H1 (cell line): ENCODE results near the gene SCD. TPM values are rescaled to one million over a fixed set of nuclear protein-coding genes. Genes with fewer than 3 reads are reported as not detected.

ENCODE experiments used
- CTCF ChIA-PET: fragments of 300-600 bp; sonication (Branson Sonifier 250); formaldehyde crosslinking; loops from one replicate; lab custom pipeline; 2021; ENCODE audit not compliant: partially characterized antibody; lab: Charles Lee
- POLR2A ChIA-PET: fragments of 300-600 bp; sonication (Branson Sonifier 250); formaldehyde crosslinking; loops from one replicate; lab custom pipeline; 2021; ENCODE audit warnings: inconsistent platforms; ENCODE audit not compliant: partially characterized antibody; lab: Charles Lee
- DNase-seq, 2 experiments: peaks; one replicate each; pipeline versions ENCODE4 v3.0.0 to v3.0.0-alpha.2; 2010 to 2022; ENCODE audit warnings: low spot score in 2 of 2, low read depth in 1 of 2, mixed read lengths in 1 of 2
- FAIRE-seq: peaks from 2 replicates; lab custom pipeline; 2011; peaks lifted over from hg19 to GRCh38; lab: Jason Lieb, UNC
- H2AFZ ChIP-seq: 2 replicates; pipeline ENCODE4 v1.8.1; 2012; ENCODE audit warnings: low read length, inconsistent platforms
- H2AK5ac ChIP-seq: 2 replicates; pipeline ENCODE4 v1.6.1; 2013; ENCODE audit warnings: low read depth, low read length
- H2BK120ac ChIP-seq: replicated peaks from 2 replicates; pipeline ENCODE3; 2013; ENCODE audit warnings: low read depth, low read length, inconsistent platforms
- H2BK12ac ChIP-seq: 2 replicates; pipeline ENCODE4 v1.6.1; 2013; ENCODE audit warnings: low read depth, low read length
- H2BK15ac ChIP-seq: 2 replicates; pipeline ENCODE4 v1.6.1; 2013; ENCODE audit warnings: low read length
- H2BK20ac ChIP-seq: 2 replicates; pipeline ENCODE4 v1.6.1; 2013; ENCODE audit warnings: low read length
- H2BK5ac ChIP-seq: 2 replicates; pipeline ENCODE4 v1.6.1; 2013; ENCODE audit warnings: low read depth, low read length
- H3K14ac ChIP-seq: 2 replicates; pipeline ENCODE4 v1.6.1; 2013; ENCODE audit warnings: inconsistent platforms; ENCODE audit not compliant: insufficient read length
- H3K18ac ChIP-seq: 2 replicates; pipeline ENCODE4 v1.6.1; 2013; ENCODE audit warnings: low read length; ENCODE audit errors: extremely low read depth
- H3K23ac ChIP-seq: 2 replicates; pipeline ENCODE4 v1.6.1; 2013; ENCODE audit warnings: inconsistent platforms; ENCODE audit not compliant: insufficient read length
- H3K23me2 ChIP-seq: 2 replicates; pipeline ENCODE4 v1.6.1; 2013; ENCODE audit warnings: low read depth, low read length
- H3K27ac ChIP-seq: 2 replicates; pipeline ENCODE4 v1.6.1; 2011; ENCODE audit warnings: low read depth, low read length, inconsistent platforms
- H3K27me3 ChIP-seq, 4 experiments: replicated peaks in 1 of 4; 1 replicate in 1 of 4; 2 replicates in 3 of 4; pipeline versions ENCODE4 v1.6.1 to v1.8.1; 2011 to 2013; ENCODE audit warnings: low read length in 3 of 4, mild to moderate bottlenecking in 3 of 4, inconsistent platforms in 2 of 4, mixed read lengths in 2 of 4, moderate library complexity in 1 of 4; ENCODE audit not compliant: control insufficient read depth in 3 of 4, insufficient read depth in 3 of 4; ENCODE audit errors: extremely low read depth in 1 of 4
- H3K36me3 ChIP-seq, 4 experiments: 2 replicates each; pipeline versions ENCODE4 v1.6.1 to v1.8.1; 2011 to 2013; ENCODE audit warnings: mild to moderate bottlenecking in 4 of 4, low read length in 3 of 4, moderate library complexity in 2 of 4, control low read depth in 1 of 4, inconsistent platforms in 1 of 4; ENCODE audit not compliant: insufficient read depth in 4 of 4, control insufficient read depth in 2 of 4
- H3K4ac ChIP-seq: replicated peaks from 2 replicates; pipeline ENCODE3; 2013; ENCODE audit warnings: low read length, low read depth, mixed read lengths, inconsistent platforms; ENCODE audit not compliant: insufficient read length
- H3K4me1 ChIP-seq, 4 experiments: replicated peaks in 1 of 4; 1 replicate in 1 of 4; 2 replicates in 3 of 4; pipeline versions ENCODE4 v1.6.1 to v1.8.1; 2011 to 2013; ENCODE audit warnings: low read length in 3 of 4, inconsistent platforms in 2 of 4, mixed read lengths in 1 of 4; ENCODE audit not compliant: insufficient read depth in 4 of 4, control insufficient read depth in 3 of 4
- H3K4me2 ChIP-seq, 2 experiments: 2 replicates each; pipeline versions ENCODE4 v1.6.1 to v1.8.1; 2011 to 2013; ENCODE audit warnings: low read depth in 2 of 2, low read length in 2 of 2, control low read depth in 1 of 2, inconsistent platforms in 1 of 2, mild to moderate bottlenecking in 1 of 2; ENCODE audit not compliant: insufficient read depth in 1 of 2
- H3K4me3 ChIP-seq, 4 experiments: fragments of 200-600, 300-600 bp in 1 of 4; sonication (generic), shearing (Covaris generic), sonication (Bioruptor Twin) in 1 of 4; 2 replicates each; pipeline versions ENCODE4 v1.5.1 to v1.8.1; 2011 to 2016; ENCODE audit warnings: low read length in 4 of 4, low read depth in 3 of 4, control low read depth in 2 of 4, inconsistent platforms in 2 of 4, mild to moderate bottlenecking in 2 of 4, mixed read lengths in 1 of 4, moderate library complexity in 1 of 4; ENCODE audit not compliant: insufficient read depth in 2 of 4; ENCODE audit errors: extremely low read depth in 1 of 4
- H3K56ac ChIP-seq: replicated peaks from 2 replicates; pipeline ENCODE3; 2013; ENCODE audit warnings: low read depth, mild to moderate bottlenecking, mixed read lengths, low read length, inconsistent platforms; ENCODE audit not compliant: insufficient read length
- H3K79me1 ChIP-seq: 2 replicates; pipeline ENCODE4 v1.6.1; 2013; ENCODE audit warnings: low read depth, low read length, control low read depth
- H3K79me2 ChIP-seq, 2 experiments: 2 replicates each; pipeline versions ENCODE4 v1.6.1 to v1.8.1; 2012 to 2013; ENCODE audit warnings: low read length in 2 of 2, mild to moderate bottlenecking in 2 of 2, inconsistent platforms in 1 of 2; ENCODE audit not compliant: insufficient read depth in 2 of 2, control insufficient read depth in 1 of 2
- H3K9ac ChIP-seq, 4 experiments: replicated peaks in 1 of 4; 1 replicate in 1 of 4; 2 replicates in 3 of 4; pipeline versions ENCODE4 v1.6.1 to v1.8.1; 2011 to 2013; ENCODE audit warnings: low read depth in 3 of 4, low read length in 3 of 4, control low read depth in 2 of 4, mild to moderate bottlenecking in 2 of 4, moderate library complexity in 2 of 4, inconsistent platforms in 1 of 4; ENCODE audit errors: extremely low read depth in 1 of 4
- H3K9me3 ChIP-seq, 2 experiments: 2 replicates each; pipeline versions ENCODE4 v1.6.1 to v1.8.1; 2012 to 2013; ENCODE audit warnings: mild to moderate bottlenecking in 2 of 2, moderate library complexity in 2 of 2, control low read depth in 1 of 2, inconsistent platforms in 1 of 2, low read depth in 1 of 2, low read length in 1 of 2, mixed read lengths in 1 of 2; ENCODE audit not compliant: insufficient read depth in 2 of 2
- H4K20me1 ChIP-seq, 2 experiments: replicated peaks in 1 of 2; 2 replicates each; pipeline versions ENCODE3 to v1.8.1; 2011 to 2013; ENCODE audit warnings: inconsistent platforms in 2 of 2, low read length in 2 of 2, mild to moderate bottlenecking in 1 of 2; ENCODE audit not compliant: insufficient read depth in 2 of 2, control insufficient read depth in 1 of 2
- H4K5ac ChIP-seq: 2 replicates; pipeline ENCODE4 v1.6.1; 2013; ENCODE audit warnings: low read length, low read depth, mixed read lengths, inconsistent platforms; ENCODE audit not compliant: insufficient read length
- H4K8ac ChIP-seq: 2 replicates; pipeline ENCODE4 v1.8.0; 2013; ENCODE audit warnings: mild to moderate bottlenecking, moderate library complexity, low read length, inconsistent platforms; ENCODE audit not compliant: insufficient read depth; ENCODE audit errors: extremely low read depth
- H4K91ac ChIP-seq: replicated peaks from 2 replicates; pipeline ENCODE3; 2013; ENCODE audit warnings: low read length, mixed read lengths, inconsistent platforms; ENCODE audit not compliant: insufficient read length
- ATF3 ChIP-seq: IDR thresholded peaks from 2 replicates; pipeline ENCODE4 v1.6.1; 2011; ENCODE audit warnings: low read depth, mild to moderate bottlenecking, low read length; ENCODE audit not compliant: insufficient read depth
- CHD2 ChIP-seq: IDR thresholded peaks from 2 replicates; pipeline ENCODE4 v1.6.1; 2012; ENCODE audit warnings: low read length, improper control_type of control experiment
- GTF2F1 ChIP-seq: IDR thresholded peaks from 2 replicates; pipeline ENCODE4 v1.6.1; 2012; ENCODE audit warnings: low read depth, low read length, improper control_type of control experiment, borderline replicate concordance
- HDAC2 ChIP-seq, 2 experiments: fragments of 300-600 bp in 1 of 2; sonication (generic) in 1 of 2; IDR thresholded peaks; 2 replicates each; pipeline ENCODE4 v1.6.1; 2011 to 2012; ENCODE audit warnings: low read depth in 2 of 2, low read length in 2 of 2, mild to moderate bottlenecking in 2 of 2, moderate library complexity in 2 of 2, borderline replicate concordance in 1 of 2, inconsistent platforms in 1 of 2
- NRF1 ChIP-seq: IDR thresholded peaks from 2 replicates; pipeline ENCODE4 v1.6.1; 2011; ENCODE audit warnings: mild to moderate bottlenecking, low read depth, low read length, improper control_type of control experiment
- SIX5 ChIP-seq: IDR thresholded peaks from 2 replicates; pipeline ENCODE4 v1.6.1; 2011; ENCODE audit warnings: mild to moderate bottlenecking, low read depth, low read length
- SP2 ChIP-seq: IDR thresholded peaks from 2 replicates; pipeline ENCODE4 v1.6.1; 2012; ENCODE audit warnings: mild to moderate bottlenecking, low read length, inconsistent platforms
- TBP ChIP-seq: IDR thresholded peaks from 2 replicates; pipeline ENCODE4 v1.6.1; 2011; ENCODE audit warnings: low read depth, low read length, improper control_type of control experiment
- TEAD4 ChIP-seq: IDR thresholded peaks from 2 replicates; pipeline ENCODE4 v1.6.1; 2012; ENCODE audit warnings: low read depth, low read length, inconsistent platforms, mixed read lengths
- whole genome bisulfite sequencing, 2 experiments: shearing (Covaris generic) in 1 of 2; methylation state at CpG; one replicate each; pipeline versions ENCODE4 v1.1.6 to v1.1.7; 2013 to 2015; ENCODE audit warnings: low lambda C conversion rate in 2 of 2, mixed read lengths in 2 of 2, inconsistent platforms in 1 of 2, low coverage in 1 of 2, missing lambda C conversion rate in 1 of 2; ENCODE audit not compliant: insufficient replicate concordance in 2 of 2, insufficient coverage in 1 of 2, insufficient read length in 1 of 2; ENCODE audit errors: extremely low coverage in 1 of 2, missing lambda C conversion rate in 1 of 2; 5-methylcytosine and 5-hydroxymethylcytosine counted together
- polyA plus RNA-seq, 7 experiments: library from polyadenylated mRNA; depleted of rRNA in 3 of 7; stranded (reverse) in 5 of 7; unstranded in 2 of 7; fragments of >200 nt in 5 of 7; fragments of 200-250 nt in 2 of 7; gene quantifications; 1 replicate in 5 of 7; 2 replicates in 1 of 7; 4 replicates in 1 of 7; pipeline versions ENCODE4 v1.2.1 to v1.2.3, GENCODE V29; 2011 to 2013; ENCODE audit warnings: missing spikeins in 2 of 7, mixed read lengths in 2 of 7
- total RNA-seq: library from RNA; stranded (reverse); fragmentation: NEBNext Ultra II Directional; extraction: Animal tissue kit (Norgen Biotek cat#: 25700); gene quantifications from 2 replicates; pipeline ENCODE4 v1.2.1, GENCODE V29; 2021

The SCD gene
- total and polyA plus RNA-seq, 2 of the 8 experiments (the other 6 are each of a cell fraction or from before 2014, with no cell fraction given), result 397 to 621 TPM

- Histone ChIP-seq H3K27me3 (no peaks in the 10 kb centered on the region), H3K79me1 (peaks cover 15% of the 10 kb centered on the region), H3K4me3 (peak overlapping the region; percentile 85 to 95 (median 90); a peak in 6 of 8 replicates), H3K56ac (no peak overlapping the region), H2BK15ac (no peak overlapping the region), H3K9ac (peak overlapping the region in 1 of 4 experiments; percentile 44; a peak in 1 of 7 replicates), H2BK120ac (no peak overlapping the region), H4K91ac (no peak overlapping the region), H3K27ac (no peak overlapping the region), H3K4me1 (peaks cover 7 to 28% (median 20%) of the 10 kb centered on the region in 4 experiments), H3K9me3 (no peaks in the 10 kb centered on the region), H4K20me1 (peaks cover 27 to 54% of the 10 kb centered on the region in 2 experiments), H4K5ac (no peak overlapping the region), H2AK5ac (no peak overlapping the region), H2BK12ac (no peak overlapping the region), H2AFZ (no peak overlapping the region), H3K23ac (no peak overlapping the region), H2BK20ac (no peak overlapping the region), H3K4ac (no peak overlapping the region), H3K23me2 (peaks cover 19% of the 10 kb centered on the region), H3K14ac (no peak overlapping the region), H3K79me2 (peaks cover 32 to 75% of the 10 kb centered on the region in 2 experiments), H3K4me2 (peak overlapping the region; percentile 85 to 97), H3K36me3 (peaks cover 43 to 62% (median 57%) of the 10 kb centered on the region in 4 experiments), H2BK5ac (peak overlapping the region; percentile 55; the same call in 1 of the 2 replicates), H4K8ac (no peak overlapping the region), H3K18ac (no peak overlapping the region)
- WGBS, 2 experiments, result 73% methylated on average over 5 of the region's 5 CpGs; no CpG with 5 or more reads in 1 of the 2 experiments
- no peak for DNase-seq
- no peak for FAIRE-seq
- ChIA-PET POLR2A (interaction anchor here (1.3 to 9.6 kb wide), 6 partner anchors 12 to 63 kb away, joined by 3 to 103 read pairs (median 48); no protein-coding TSS in a partner anchor), CTCF (interaction anchor here (0.7 to 21.7 kb wide), 13 partner anchors 10 to 529 kb away, joined by 3 to 226 read pairs (median 3); partner anchors contain the start of gene BLOC1S2)
- no peak for TF ChIP-seq SP2
- TF ChIP-seq NRF1, result no peak
- TF ChIP-seq HDAC2 (IDR thresholded peaks at IDR 0.05; ENCODE audit: borderline replicate concordance in 1 of 2, low read depth in 2 of 2, low read length in 2 of 2), result no peak
- TF ChIP-seq ATF3, result no peak
- TF ChIP-seq TBP, result no peak
- TF ChIP-seq TEAD4, result no peak
- TF ChIP-seq CHD2, result no peak
- no peak for TF ChIP-seq SIX5
- TF ChIP-seq GTF2F1, result no peak
Measured at GRCh38 chr10:100349087-100349486, 2.1 kb downstream of the SCD start.
